HG02938 (cell line): ENCODE results near the gene LRRC59.
"Not testable (repeated sequence)": the region's sequence is repeated elsewhere in the genome, so short reads cannot be mapped to it uniquely, and the experiment has no call there.

Experiments used
- ATAC-seq: cut with Tn5 transposase; IDR thresholded peaks from one replicate; pipeline ENCODE4 v1.9.1; 2021; ENCODE audit warnings: mild to moderate bottlenecking, moderate library complexity; ENCODE audit not compliant: unreplicated experiment

Gene LRRC59

GRCh38 chr17:50348522-50349242, 48.6 kb downstream of the LRRC59 start:
- no peak for ATAC-seq

- ATAC-seq = no peak
Measured at GRCh38 chr17:50347894-50348291, 49.4 kb downstream of the LRRC59 start.

GRCh38 chr17:50347117-50347893, 50.0 kb downstream of the LRRC59 start:
- ATAC-seq = no peak

GRCh38 chr17:50346313-50347116, 50.8 kb downstream of the LRRC59 start:
- ATAC-seq = no peak

DNA sequence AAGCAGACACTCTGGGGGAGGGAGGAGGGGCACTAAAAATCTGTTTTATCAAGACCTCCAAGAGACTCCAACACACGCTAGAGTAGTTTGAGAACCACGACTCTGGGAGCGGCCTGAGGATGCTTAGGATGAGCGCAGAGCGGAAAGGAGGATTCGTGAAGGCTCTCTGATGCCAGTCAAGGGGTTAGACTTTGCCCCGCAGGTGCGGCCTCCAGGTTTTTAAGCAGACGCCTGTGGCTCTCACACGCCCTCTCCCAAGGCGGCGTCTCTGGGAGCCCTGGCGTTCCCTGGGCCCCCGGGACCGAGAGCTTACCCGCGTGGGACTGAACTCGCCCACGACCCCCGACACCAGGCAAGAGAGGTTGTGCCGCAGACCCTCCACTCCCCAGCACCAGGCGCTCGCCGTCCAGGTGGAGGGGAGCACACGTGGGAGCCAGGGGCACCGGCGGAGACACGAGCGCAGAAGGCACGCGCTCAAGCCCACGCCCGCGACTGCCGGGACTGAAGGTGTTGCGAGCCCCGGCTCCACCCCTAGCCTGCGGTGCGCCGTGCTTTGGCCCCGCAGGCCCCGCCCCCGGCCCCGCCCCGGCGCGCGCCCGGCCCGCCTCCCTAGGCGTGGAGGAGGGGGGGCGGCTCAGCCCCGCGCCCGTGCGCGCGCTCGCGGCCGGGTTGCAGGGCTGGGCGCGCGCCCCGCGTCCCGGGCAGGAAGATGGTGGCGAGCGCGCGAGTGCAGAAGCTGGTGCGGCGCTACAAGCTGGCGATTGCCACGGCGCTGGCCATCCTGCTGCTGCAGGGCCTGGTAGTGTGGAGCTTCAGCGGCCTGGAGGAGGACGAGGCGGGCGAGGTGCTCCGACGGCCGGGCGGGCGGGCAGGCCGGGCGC, 51.7 kb downstream of the LRRC59 start, which contains the start of gene XYLT2:
XYLT2 (plus strand) TSS at position 695 of the 881 bp plus-strand sequence; CDS start at position 710, 15 bp downstream.
- ATAC-seq = no peak

DNA sequence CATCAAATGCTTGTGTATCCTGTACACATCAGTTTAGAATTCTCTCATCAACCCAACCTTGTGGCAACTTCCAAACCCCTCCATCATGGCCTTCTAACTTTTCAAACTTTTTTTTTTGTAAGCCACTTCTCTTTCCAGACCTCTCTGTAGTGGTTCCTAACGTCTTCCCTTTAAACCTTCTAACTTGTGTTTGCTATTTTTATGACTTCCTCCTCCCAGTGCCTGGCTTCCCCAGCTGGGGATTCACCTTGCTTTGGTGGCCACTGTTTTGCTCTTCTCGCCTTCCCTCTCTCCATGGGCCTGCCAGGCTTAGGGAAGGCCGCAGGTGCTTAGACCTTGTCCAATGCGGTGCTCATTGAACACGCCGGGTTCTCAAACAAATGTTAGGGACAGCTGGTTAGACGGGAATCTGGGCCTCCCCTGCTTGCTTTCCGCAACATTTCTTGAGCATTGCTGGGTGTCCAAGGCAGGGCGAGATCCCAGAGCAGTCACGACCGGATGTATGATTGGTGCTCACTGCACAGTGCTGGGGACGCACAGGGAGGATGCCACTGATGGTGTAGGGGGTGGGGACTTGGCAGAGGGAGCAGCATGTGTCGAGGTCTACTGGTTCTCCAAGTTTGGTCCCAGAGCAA, 52.5 kb downstream of the LRRC59 start:
- no peak for ATAC-seq

DNA sequence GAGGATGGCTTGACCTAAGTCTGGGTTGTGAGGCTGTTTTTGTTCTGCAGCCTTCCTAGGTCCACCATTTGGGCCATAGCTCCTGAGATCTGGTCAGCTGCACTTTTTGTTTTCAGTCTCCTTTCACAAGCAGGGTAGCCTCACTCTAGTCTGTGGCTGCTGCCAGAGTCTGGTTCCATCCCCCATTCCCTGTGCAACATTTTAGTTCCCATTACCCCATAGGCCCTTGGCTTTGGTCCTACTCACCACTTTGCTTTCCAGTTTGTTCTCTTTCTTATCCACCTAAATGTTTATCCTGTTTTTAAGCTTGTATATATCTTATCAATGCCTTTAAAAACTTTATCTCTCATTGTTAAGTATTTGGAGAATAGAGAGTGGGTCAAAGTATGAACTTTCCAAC, 57.9 kb downstream of the LRRC59 start:
- no peak for ATAC-seq

DNA sequence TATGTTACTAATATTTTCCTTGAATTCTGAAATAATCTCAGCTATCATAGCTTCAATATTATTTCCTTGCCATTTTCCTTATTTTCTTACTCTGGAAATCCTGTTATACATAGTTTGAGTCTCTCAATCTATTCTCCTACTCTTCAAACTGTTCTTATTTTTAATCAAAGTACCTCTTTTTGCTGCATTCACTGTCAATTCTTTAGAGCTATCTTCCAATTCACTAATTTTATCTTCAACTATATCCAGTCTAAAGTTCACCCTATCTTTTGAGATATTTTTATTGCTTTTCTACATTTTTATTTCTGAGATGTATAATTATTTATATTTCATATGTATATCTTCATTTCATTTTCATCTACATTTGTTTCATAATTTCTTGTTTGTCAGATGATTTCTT, 58.7 kb downstream of the LRRC59 start:
- ATAC-seq = no peak

DNA sequence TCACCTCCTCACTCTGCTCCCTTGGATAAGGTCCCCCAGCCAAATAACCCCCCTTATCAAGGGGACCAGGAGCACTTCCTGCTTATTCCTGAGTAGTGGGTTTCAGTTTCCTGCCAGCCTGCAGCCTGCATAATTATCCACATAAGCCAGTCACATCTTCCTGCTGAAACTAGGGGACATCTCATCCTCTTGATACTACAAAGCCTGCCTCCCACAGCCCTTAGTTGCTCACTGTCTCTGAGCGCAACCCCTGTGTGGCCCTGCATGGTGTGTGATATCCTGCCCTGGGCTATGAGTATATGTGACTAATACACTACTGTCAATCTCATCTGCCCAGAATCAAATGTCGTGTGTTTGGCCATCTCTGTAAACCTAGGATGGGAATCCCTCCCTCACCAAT, 59.4 kb downstream of the LRRC59 start:
- no peak for ATAC-seq

- ATAC-seq = not testable (repeated sequence)
Measured at GRCh38 chr17:50333291-50334057, 63.8 kb downstream of the LRRC59 start.

- no peak for ATAC-seq
Measured at GRCh38 chr17:50332196-50332595, 65.1 kb downstream of the LRRC59 start.
